Coronary artery (tissue), 2 donors: Measurements from ENCODE around the gene WWC2.
A peak's percentile ranks its signal among the peaks of the same experiment; 100 is the strongest.

Source experiments
- DNase-seq: peaks from one replicate; pipeline ENCODE4 v3.0.0-alpha.2; 2017; ENCODE audit warnings: low spot score
- H3K27ac ChIP-seq, 2 donors: fragments of 200-600 bp; sonication (generic); one replicate each; pipeline ENCODE4 v1.5.1; 2016 to 2019
- H3K4me3 ChIP-seq: fragments of 200-600 bp; sonication (generic); 2 replicates; pipeline ENCODE4 v1.5.1; 2016; ENCODE audit warnings: mild to moderate bottlenecking, moderate library complexity
- TF ChIP-seq, protein P1 (sequence below): fragments of 200-600 bp; sonication (generic); IDR thresholded peaks from one replicate; pipeline ENCODE4 v1.5.1; 2019; ENCODE audit warnings: antibody characterized with exemption

WWC2 gene

DNA sequence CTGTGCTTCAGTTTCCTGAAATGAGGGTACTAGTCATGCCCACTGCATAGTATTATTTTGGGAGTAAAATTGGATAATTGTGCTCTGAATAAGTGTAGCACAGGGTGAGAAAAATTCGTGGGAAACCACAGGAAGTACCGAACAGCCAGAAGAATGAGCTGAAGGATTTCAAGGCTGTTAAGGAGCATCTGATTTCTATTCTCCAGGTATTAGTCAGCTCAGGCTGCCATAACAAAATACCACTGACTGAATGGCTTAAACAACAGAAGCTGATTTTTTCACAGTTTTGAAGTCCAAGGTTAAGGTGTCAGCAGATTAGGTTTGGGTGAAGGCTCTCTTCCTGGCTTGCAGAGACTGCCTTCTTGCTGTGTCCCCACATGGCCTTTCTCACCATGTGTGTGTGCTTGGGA is 41.9 kb downstream of the WWC2 start:
- no peak overlapping the region for H3K4me3 ChIP-seq
- DNase-seq, result no peak
- H3K27ac ChIP-seq, result no peak overlapping the region
- TF ChIP-seq, protein P1, sequence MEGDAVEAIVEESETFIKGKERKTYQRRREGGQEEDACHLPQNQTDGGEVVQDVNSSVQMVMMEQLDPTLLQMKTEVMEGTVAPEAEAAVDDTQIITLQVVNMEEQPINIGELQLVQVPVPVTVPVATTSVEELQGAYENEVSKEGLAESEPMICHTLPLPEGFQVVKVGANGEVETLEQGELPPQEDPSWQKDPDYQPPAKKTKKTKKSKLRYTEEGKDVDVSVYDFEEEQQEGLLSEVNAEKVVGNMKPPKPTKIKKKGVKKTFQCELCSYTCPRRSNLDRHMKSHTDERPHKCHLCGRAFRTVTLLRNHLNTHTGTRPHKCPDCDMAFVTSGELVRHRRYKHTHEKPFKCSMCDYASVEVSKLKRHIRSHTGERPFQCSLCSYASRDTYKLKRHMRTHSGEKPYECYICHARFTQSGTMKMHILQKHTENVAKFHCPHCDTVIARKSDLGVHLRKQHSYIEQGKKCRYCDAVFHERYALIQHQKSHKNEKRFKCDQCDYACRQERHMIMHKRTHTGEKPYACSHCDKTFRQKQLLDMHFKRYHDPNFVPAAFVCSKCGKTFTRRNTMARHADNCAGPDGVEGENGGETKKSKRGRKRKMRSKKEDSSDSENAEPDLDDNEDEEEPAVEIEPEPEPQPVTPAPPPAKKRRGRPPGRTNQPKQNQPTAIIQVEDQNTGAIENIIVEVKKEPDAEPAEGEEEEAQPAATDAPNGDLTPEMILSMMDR, result no peak

DNA sequence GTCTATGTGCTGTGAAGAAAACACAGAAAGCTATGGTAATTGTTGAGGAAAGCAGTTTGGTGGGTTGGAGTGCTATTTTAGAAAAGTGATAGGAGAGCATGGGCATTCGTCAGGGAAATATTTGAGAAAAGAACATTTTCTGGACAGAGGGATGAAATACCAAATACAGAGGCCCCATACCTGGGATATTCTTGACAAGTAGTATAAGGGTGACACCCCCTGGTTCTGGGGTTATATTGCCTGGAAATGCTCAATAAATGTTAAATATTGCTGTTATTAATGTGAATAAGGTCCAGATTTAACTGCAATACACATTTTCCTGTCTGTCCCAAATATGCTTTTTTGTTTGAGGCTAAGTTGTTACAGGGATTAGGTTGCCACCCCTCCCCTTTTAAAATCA is 42.9 kb downstream of the WWC2 start:
- Histone ChIP-seq H3K27ac (no peak overlapping the region), H3K4me3 (no peak overlapping the region)
- TF ChIP-seq, protein P1, result no peak
- no peak for DNase-seq

- DNase-seq, result no peak
- TF ChIP-seq, protein P1, result no peak
- peak overlapping the region; percentile 8 for H3K4me3 ChIP-seq
- no peak overlapping the region for H3K27ac ChIP-seq
These were observed 43.8 kb downstream of the WWC2 start for GRCh38 chr4:183142571-183143550.

DNA sequence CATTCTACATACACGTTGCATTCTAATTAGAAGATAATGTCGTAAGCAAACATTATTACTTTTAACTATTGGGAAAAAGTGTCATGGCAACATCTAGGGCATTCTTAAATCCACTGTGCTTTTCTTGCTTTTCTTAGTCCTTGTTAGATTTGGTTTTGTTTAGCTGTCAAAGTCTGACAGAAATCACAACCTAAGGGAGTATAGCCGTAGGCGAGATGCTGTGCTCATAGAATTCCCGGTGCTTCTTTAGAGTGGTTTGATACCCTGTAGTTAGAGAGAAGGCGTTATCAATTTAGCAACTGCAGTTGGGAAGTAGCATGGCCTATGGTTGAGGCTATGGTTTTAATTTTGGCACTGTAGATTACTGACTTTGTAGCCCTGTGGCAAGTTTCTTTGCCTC is 45.7 kb downstream of the WWC2 start:
- H3K4me3 ChIP-seq, result no peak overlapping the region

GRCh38 chr4:183145773-183146172 is 46.7 kb downstream of the WWC2 start:
- Histone ChIP-seq H3K27ac (no peak overlapping the region), H3K4me3 (no peak overlapping the region)
- TF ChIP-seq, protein P1, result no peak
- DNase-seq, result no peak

More for the DNA sequence above, 45.7 kb downstream of the WWC2 start:
- no peak overlapping the region for H3K27ac ChIP-seq
- TF ChIP-seq, protein P1, result no peak
- no peak for DNase-seq

- H3K27ac ChIP-seq, result no peak overlapping the region
- DNase-seq, result no peak
- no peak overlapping the region for H3K4me3 ChIP-seq
- TF ChIP-seq, protein P1, result no peak
These were observed 47.4 kb downstream of the WWC2 start for GRCh38 chr4:183146478-183146877.

DNA sequence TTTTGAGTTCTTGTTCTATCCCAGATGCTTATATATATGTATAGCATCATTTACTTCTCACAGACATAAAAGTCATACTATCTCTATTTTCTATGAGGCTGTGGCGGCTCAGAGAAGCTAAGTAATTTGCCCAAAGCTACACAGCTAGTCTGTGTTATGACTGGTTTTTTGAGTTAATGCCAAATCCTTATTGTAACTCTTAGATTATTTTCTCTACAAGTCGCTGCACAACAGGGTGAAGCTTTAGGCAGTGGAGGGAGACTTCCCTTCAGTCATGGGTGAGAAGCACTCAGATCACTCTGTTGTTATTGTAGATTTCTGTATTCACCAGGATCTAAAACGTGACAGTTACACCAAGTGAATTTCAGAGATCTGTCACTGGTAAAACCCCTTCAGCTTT is 48.1 kb downstream of the WWC2 start:
- no peak overlapping the region for H3K4me3 ChIP-seq
- TF ChIP-seq, protein P1, result no peak

More for the DNA sequence above, 48.1 kb downstream of the WWC2 start:
- no peak overlapping the region for H3K27ac ChIP-seq
- no peak for DNase-seq
